Naive thymus-derived CD4-positive, alpha-beta T cell (primary cell): Measurements from ENCODE around the gene TMEM165. TPM values are rescaled to one million over a fixed set of nuclear protein-coding genes. Genes with fewer than 3 reads are reported as not detected.

ENCODE experiments used
- ATAC-seq: fragments of 150-1000 bp; cut with Tn5 transposase; 2 replicates; pipeline ENCODE4 v1.10.0; 2021; ENCODE audit warnings: mild to moderate bottlenecking, moderate library complexity
- CTCF ChIA-PET: fragments of 350-600 bp; sonication (Branson Sonifier 250); formaldehyde crosslinking; loops from one replicate; lab custom pipeline; 2021; ENCODE audit warnings: antibody characterized with exemption; lab: Charles Lee
- POLR2A ChIA-PET: fragments of 350-600 bp; sonication (Branson Sonifier 250); formaldehyde crosslinking; loops from one replicate; lab custom pipeline; 2021; ENCODE audit warnings: antibody characterized with exemption, inconsistent platforms; lab: Charles Lee
- DNase-seq, 9 donors: peaks; one replicate each; pipeline versions ENCODE4 v3.0.0 to v3.0.0-alpha.2; 2020 to 2022; ENCODE audit warnings: mixed read lengths in 1 of 9
- H3K27ac ChIP-seq: one replicate; pipeline ENCODE4 v1.7.0; 2013; ENCODE audit warnings: mild to moderate bottlenecking, low read depth, low read length, moderate library complexity
- H3K27me3 ChIP-seq, 2 donors: one replicate each; pipeline ENCODE4 v1.7.0; 2013; ENCODE audit warnings: low read length in 2 of 2, mild to moderate bottlenecking in 2 of 2, moderate library complexity in 2 of 2; ENCODE audit not compliant: control insufficient read depth in 2 of 2, insufficient read depth in 2 of 2
- H3K36me3 ChIP-seq, 3 experiments: 1 replicate in 2 of 3; 2 replicates in 1 of 3; pipeline ENCODE4 v1.7.0; 2013; ENCODE audit warnings: low read length in 3 of 3, mild to moderate bottlenecking in 3 of 3, moderate library complexity in 1 of 3; ENCODE audit not compliant: insufficient read depth in 3 of 3, control insufficient read depth in 2 of 3
- H3K4me1 ChIP-seq, 2 donors: one replicate each; pipeline ENCODE4 v1.7.0; 2013; ENCODE audit warnings: low read length in 2 of 2, mild to moderate bottlenecking in 2 of 2, moderate library complexity in 1 of 2; ENCODE audit not compliant: control insufficient read depth in 2 of 2, insufficient read depth in 2 of 2
- H3K4me3 ChIP-seq: 2 replicates; pipeline ENCODE4 v1.7.0; 2013; ENCODE audit warnings: mild to moderate bottlenecking, low read length
- H3K9me3 ChIP-seq, 3 experiments: 1 replicate in 2 of 3; 2 replicates in 1 of 3; pipeline ENCODE4 v1.7.0; 2013; ENCODE audit warnings: low read length in 3 of 3; ENCODE audit not compliant: control insufficient read depth in 2 of 3
- H3K27ac Mint-ChIP-seq, 9 donors: one replicate each; pipeline ENCODE4 v1.8.0; 2020 to 2022; ENCODE audit warnings: mixed read lengths in 9 of 9, mild to moderate bottlenecking in 8 of 9, moderate library complexity in 5 of 9, inconsistent platforms in 2 of 9
- H3K27me3 Mint-ChIP-seq, 5 donors: one replicate each; pipeline ENCODE4 v1.8.0; 2021 to 2022; ENCODE audit warnings: mixed read lengths in 5 of 5, mild to moderate bottlenecking in 1 of 5
- H3K36me3 Mint-ChIP-seq, 5 donors: one replicate each; pipeline ENCODE4 v1.8.0; 2020 to 2022; ENCODE audit warnings: mixed read lengths in 5 of 5, mild to moderate bottlenecking in 3 of 5, inconsistent platforms in 1 of 5
- H3K4me1 Mint-ChIP-seq, 7 donors: one replicate each; pipeline ENCODE4 v1.8.0; 2020 to 2022; ENCODE audit warnings: mixed read lengths in 7 of 7, mild to moderate bottlenecking in 3 of 7, inconsistent platforms in 1 of 7
- H3K4me3 Mint-ChIP-seq, 10 donors: one replicate each; pipeline ENCODE4 v1.8.0; 2020 to 2022; ENCODE audit warnings: mild to moderate bottlenecking in 10 of 10, mixed read lengths in 10 of 10, moderate library complexity in 6 of 10, inconsistent platforms in 2 of 10
- H3K9me3 Mint-ChIP-seq, 11 donors: one replicate each; pipeline ENCODE4 v1.8.0; 2020 to 2022; ENCODE audit warnings: mixed read lengths in 11 of 11, mild to moderate bottlenecking in 4 of 11, inconsistent platforms in 1 of 11, moderate library complexity in 1 of 11
- intact Hi-C, 2 donors: fragments of 100-400 bp; cut with micrococcal nuclease; formaldehyde crosslinking; loops; one replicate each; pipeline ENCODE4 v1.15.1; 2023
- polyA plus RNA-seq, 2 donors: library from polyadenylated mRNA; unstranded; fragments of 300-500 nt; fragmentation: Illumina TruSeq; gene quantifications; one replicate each; pipeline ENCODE4 v1.2.3, GENCODE V29; 2021
- total RNA-seq, 6 experiments: library from RNA in 5 of 6; stranded (reverse) in 5 of 6; gene quantifications; 1 replicate in 5 of 6; 2 replicates in 1 of 6; pipeline ENCODE4 v1.2.3 and lab custom pipeline; 2021 to 2026

Gene TMEM165
- total and polyA plus RNA-seq, 7 experiments from 2014 or later: 22.9 to 80.9 (median 55.7) TPM

- H3K9me3 Mint-ChIP-seq: no peaks in the 10 kb centered on the region
- no peak overlapping the region for H3K4me3 Mint-ChIP-seq
- no peak overlapping the region for H3K27ac Mint-ChIP-seq
- H3K36me3 Mint-ChIP-seq: peaks cover 0 to 17% (median 5%) of the 10 kb centered on the region in 5 donors
- Histone ChIP-seq H3K4me3 (no peak overlapping the region), H3K36me3 (no peaks in the 10 kb centered on the region), H3K27ac (no peak overlapping the region), H3K4me1 (no peaks in the 10 kb centered on the region), H3K9me3 (no peaks in the 10 kb centered on the region), H3K27me3 (no peaks in the 10 kb centered on the region)
- no peaks in the 10 kb centered on the region for H3K27me3 Mint-ChIP-seq
- ATAC-seq (no peak), DNase-seq (no peak)
- ChIA-PET POLR2A (no interaction called here), CTCF (interaction anchor here (1.1 kb wide), 1 partner anchor 15 kb away, joined by 3 read pairs; no protein-coding TSS in a partner anchor)
- intact Hi-C loops: no loop called here
- peaks cover 0 to 2% (median 0%) of the 10 kb centered on the region in 7 donors for H3K4me1 Mint-ChIP-seq
These were observed 30.4 kb upstream of the TMEM165 start for GRCh38 chr4:55365345-55365728.

DNA sequence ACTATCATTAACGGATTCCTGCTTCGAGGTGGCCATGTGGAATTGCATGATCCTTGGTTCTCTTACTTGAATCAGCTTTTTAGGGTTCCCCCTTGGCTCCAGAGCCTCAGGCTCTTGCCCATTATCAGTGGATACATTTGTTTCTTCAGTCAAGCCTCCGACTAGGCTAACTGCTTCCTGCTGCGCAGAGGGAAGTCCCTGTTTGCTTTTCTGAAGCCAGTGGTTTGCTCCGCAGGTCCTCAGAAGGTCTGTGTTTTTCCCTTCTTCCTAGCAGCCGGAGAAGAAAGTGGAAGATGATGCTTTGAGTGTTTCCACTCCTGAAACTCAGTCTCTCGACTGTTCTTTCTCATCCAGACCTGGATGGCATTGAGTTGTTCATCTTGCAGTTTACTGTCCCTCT lies 29.1 kb upstream of the TMEM165 start:
- no peaks in the 10 kb centered on the region for H3K4me1 ChIP-seq
- ATAC-seq (no peak), DNase-seq (no peak)
- no peaks in the 10 kb centered on the region for H3K27me3 ChIP-seq
- H3K27ac ChIP-seq: no peak overlapping the region
- no peaks in the 10 kb centered on the region for H3K9me3 Mint-ChIP-seq
- no peaks in the 10 kb centered on the region for H3K9me3 ChIP-seq
- H3K27ac Mint-ChIP-seq: peak overlapping the region in 1 of 9 donors; percentile 21
- peaks cover 0 to 19% (median 5%) of the 10 kb centered on the region in 5 donors for H3K36me3 Mint-ChIP-seq
- POLR2A ChIA-PET: no interaction called here
- intact Hi-C loops: no loop called here
- no peaks in the 10 kb centered on the region for H3K27me3 Mint-ChIP-seq
- H3K4me3 ChIP-seq: no peak overlapping the region
- H3K4me3 Mint-ChIP-seq: no peak overlapping the region
- H3K4me1 Mint-ChIP-seq: peaks cover 0 to 2% (median 0%) of the 10 kb centered on the region in 7 donors
- no peaks in the 10 kb centered on the region for H3K36me3 ChIP-seq
- CTCF ChIA-PET: interaction anchor here (0.6 kb wide), 1 partner anchor 353 kb away, joined by 3 read pairs; no protein-coding TSS in a partner anchor

DNA sequence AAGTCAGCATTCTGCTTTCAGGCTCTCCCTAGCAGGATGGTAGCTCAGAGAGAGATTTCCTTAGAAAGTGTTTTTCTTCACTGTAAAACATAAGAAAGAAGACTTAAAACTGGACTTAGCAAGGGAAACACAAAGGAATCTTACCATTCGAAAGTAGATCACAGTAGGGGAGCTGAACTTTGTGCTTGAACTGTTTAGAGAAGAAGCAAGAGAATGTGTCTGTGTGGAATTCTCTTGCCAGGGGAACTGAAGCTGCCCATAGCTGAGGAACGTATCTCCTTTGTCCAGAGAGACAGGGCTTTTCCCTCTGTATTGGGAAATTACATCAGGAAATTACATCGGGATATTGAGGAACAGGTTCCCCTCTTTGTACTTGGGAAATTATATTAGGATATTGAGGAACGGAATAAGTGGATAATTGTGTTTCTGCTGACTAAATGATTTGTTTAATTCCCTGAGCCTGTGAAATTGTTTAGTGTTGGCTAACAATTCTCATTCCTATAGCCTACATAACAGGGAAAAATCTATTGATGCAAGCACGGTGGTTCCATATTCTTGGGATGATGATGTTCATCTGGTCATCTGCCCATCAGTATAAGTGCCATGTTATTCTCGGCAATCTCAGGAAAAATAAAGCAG lies 28.6 kb upstream of the TMEM165 start:
- H3K27ac Mint-ChIP-seq: peak overlapping the region in 2 of 9 donors; percentile 8 to 21
- no peaks in the 10 kb centered on the region for H3K9me3 ChIP-seq
- no peak overlapping the region for H3K27ac ChIP-seq
- no peak overlapping the region for H3K4me3 ChIP-seq
- H3K36me3 ChIP-seq: no peaks in the 10 kb centered on the region
- H3K4me1 Mint-ChIP-seq: no peaks in the 10 kb centered on the region
- DNase-seq: no peak
- ChIA-PET POLR2A (no interaction called here), CTCF (interaction anchor here (0.6 kb wide), 1 partner anchor 354 kb away, joined by 3 read pairs; no protein-coding TSS in a partner anchor)
- H3K27me3 ChIP-seq: no peaks in the 10 kb centered on the region
- no peaks in the 10 kb centered on the region for H3K9me3 Mint-ChIP-seq
- H3K27me3 Mint-ChIP-seq: no peaks in the 10 kb centered on the region
- no peaks in the 10 kb centered on the region for H3K4me1 ChIP-seq
- no peak for ATAC-seq
- H3K36me3 Mint-ChIP-seq: peaks cover 0 to 19% (median 5%) of the 10 kb centered on the region in 5 donors
- H3K4me3 Mint-ChIP-seq: no peak overlapping the region
- intact Hi-C loops: no loop called here

GRCh38 chr4:55369968-55370367 lies 25.8 kb upstream of the TMEM165 start:
- no peaks in the 10 kb centered on the region for H3K4me1 ChIP-seq
- ChIA-PET CTCF (no interaction called here), POLR2A (no interaction called here)
- Mint-ChIP-seq H3K4me1 (no peaks in the 10 kb centered on the region), H3K27me3 (no peaks in the 10 kb centered on the region), H3K27ac (no peak overlapping the region), H3K4me3 (no peak overlapping the region), H3K9me3 (no peaks in the 10 kb centered on the region), H3K36me3 (peaks cover 0 to 15% (median 5%) of the 10 kb centered on the region in 5 donors)
- no peaks in the 10 kb centered on the region for H3K27me3 ChIP-seq
- DNase-seq (no peak), ATAC-seq (no peak)
- no peak overlapping the region for H3K4me3 ChIP-seq
- intact Hi-C loops: no loop called here
- no peaks in the 10 kb centered on the region for H3K36me3 ChIP-seq
- no peaks in the 10 kb centered on the region for H3K9me3 ChIP-seq
- no peak overlapping the region for H3K27ac ChIP-seq

DNA sequence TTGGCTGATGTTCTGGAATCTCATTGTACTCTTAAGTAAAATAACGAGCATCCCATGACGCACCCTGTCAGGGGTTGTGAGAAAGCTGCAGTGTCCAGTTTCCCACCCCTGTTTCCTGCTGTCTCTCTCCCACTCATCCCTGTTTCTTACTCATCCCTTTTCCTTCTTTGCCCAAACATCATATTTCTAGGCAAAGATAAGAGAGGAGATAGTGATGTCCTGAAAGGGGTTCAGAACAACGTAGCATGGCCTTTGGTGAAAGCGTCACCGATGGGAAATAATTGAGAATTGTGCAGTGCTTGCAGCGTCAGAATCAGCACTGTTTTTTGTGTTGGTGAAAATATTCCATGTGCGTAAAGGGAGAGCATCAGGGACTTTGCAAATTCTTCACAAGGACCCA lies 23.5 kb upstream of the TMEM165 start:
- POLR2A ChIA-PET: no interaction called here
- CTCF ChIA-PET: interaction anchor here (0.8 kb wide), 1 partner anchor 23 kb away, joined by 3 read pairs; no protein-coding TSS in a partner anchor
- H3K36me3 ChIP-seq: no peaks in the 10 kb centered on the region

GRCh38 chr4:55373461-55373860 lies 22.3 kb upstream of the TMEM165 start:
- no peaks in the 10 kb centered on the region for H3K9me3 Mint-ChIP-seq
- H3K27ac Mint-ChIP-seq: no peak overlapping the region
- ATAC-seq (no peak), DNase-seq (no peak)
- no peak overlapping the region for H3K4me3 Mint-ChIP-seq
- H3K36me3 Mint-ChIP-seq: peaks cover 0 to 12% (median 5%) of the 10 kb centered on the region in 5 donors
- no peaks in the 10 kb centered on the region for H3K27me3 ChIP-seq
- no peaks in the 10 kb centered on the region for H3K9me3 ChIP-seq
- H3K4me3 ChIP-seq: no peak overlapping the region
- no peaks in the 10 kb centered on the region for H3K27me3 Mint-ChIP-seq
- CTCF ChIA-PET: no interaction called here
- no peaks in the 10 kb centered on the region for H3K36me3 ChIP-seq
- intact Hi-C loops: no loop called here
- POLR2A ChIA-PET: no interaction called here
- H3K27ac ChIP-seq: no peak overlapping the region
- H3K4me1 ChIP-seq: no peaks in the 10 kb centered on the region
- no peaks in the 10 kb centered on the region for H3K4me1 Mint-ChIP-seq

More for the DNA sequence above, 23.5 kb upstream of the TMEM165 start:
- DNase-seq (no peak), ATAC-seq (no peak)
- Histone ChIP-seq H3K27me3 (no peaks in the 10 kb centered on the region), H3K4me1 (no peaks in the 10 kb centered on the region), H3K4me3 (no peak overlapping the region), H3K27ac (no peak overlapping the region), H3K9me3 (no peaks in the 10 kb centered on the region)
- Mint-ChIP-seq H3K36me3 (peaks cover 0 to 12% (median 5%) of the 10 kb centered on the region in 5 donors), H3K9me3 (no peaks in the 10 kb centered on the region), H3K4me3 (no peak overlapping the region), H3K4me1 (no peaks in the 10 kb centered on the region), H3K27ac (no peak overlapping the region), H3K27me3 (no peaks in the 10 kb centered on the region)
- intact Hi-C loops: no loop called here

DNA sequence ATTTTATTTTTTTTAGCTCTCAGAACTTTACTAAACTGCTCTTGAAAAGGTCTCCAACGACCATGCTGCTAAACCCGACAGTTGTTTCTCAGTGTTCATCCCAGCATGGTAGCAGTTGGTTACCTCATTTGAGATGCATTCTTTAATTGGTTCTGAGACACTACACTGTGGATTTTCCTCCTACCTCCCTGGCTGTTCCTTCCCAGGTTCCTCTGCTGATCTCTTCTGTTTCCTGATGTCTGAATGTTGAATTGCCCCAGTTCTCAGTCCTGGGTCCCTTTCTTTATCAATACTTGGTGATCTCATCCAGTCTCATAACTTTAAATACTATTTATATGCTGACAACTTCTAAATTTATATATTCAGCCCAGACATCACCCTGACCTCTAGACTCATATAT lies 19.1 kb upstream of the TMEM165 start:
- CTCF ChIA-PET: no interaction called here
- Mint-ChIP-seq H3K4me3 (no peak overlapping the region), H3K27me3 (peaks cover 0 to 4% (median 0%) of the 10 kb centered on the region in 5 donors), H3K27ac (no peak overlapping the region), H3K4me1 (no peaks in the 10 kb centered on the region), H3K9me3 (peaks cover 0 to 1% (median 0%) of the 10 kb centered on the region in 11 donors), H3K36me3 (no peaks in the 10 kb centered on the region)
- Histone ChIP-seq H3K4me1 (no peaks in the 10 kb centered on the region), H3K9me3 (no peaks in the 10 kb centered on the region), H3K27ac (no peak overlapping the region), H3K4me3 (no peak overlapping the region), H3K27me3 (no peaks in the 10 kb centered on the region), H3K36me3 (no peaks in the 10 kb centered on the region)
- POLR2A ChIA-PET: interaction anchor here (0.5 to 0.6 kb wide), 2 partner anchors 63 to 67 kb away, joined by 3 read pairs; no protein-coding TSS in a partner anchor
- no peak for DNase-seq
- ATAC-seq: no peak
- intact Hi-C loops: no loop called here
